GM19468 (cell line): ENCODE data around the gene HOXB5.

ENCODE experiments used
- ATAC-seq: cut with Tn5 transposase; IDR thresholded peaks from one replicate; pipeline ENCODE4 v1.9.1; 2021; ENCODE audit warnings: mild to moderate bottlenecking, moderate library complexity, moderate number of reproducible peaks; ENCODE audit not compliant: unreplicated experiment; ENCODE audit errors: extremely low read depth

HOXB5 gene

DNA sequence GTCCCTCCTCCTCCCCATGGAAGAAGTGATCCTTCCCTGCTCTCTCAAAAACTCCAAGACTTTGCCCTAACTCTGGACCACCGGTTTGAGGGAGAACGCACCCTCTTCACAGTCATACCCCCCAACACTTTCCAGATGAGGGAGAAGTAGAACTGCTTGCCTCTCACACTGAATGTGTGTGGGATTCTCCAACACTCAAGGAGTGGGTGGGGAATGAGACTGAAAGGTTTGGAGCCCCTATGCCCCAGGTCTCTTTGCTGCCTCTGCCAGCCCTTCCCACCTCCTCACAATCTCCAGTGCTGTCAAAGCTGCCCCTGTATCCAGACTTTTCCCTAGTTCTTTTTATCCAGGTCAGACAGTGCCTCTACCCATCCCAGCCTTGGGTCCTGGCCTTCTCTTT is 26.9 kb downstream of the HOXB5 start:
- no peak for ATAC-seq

DNA sequence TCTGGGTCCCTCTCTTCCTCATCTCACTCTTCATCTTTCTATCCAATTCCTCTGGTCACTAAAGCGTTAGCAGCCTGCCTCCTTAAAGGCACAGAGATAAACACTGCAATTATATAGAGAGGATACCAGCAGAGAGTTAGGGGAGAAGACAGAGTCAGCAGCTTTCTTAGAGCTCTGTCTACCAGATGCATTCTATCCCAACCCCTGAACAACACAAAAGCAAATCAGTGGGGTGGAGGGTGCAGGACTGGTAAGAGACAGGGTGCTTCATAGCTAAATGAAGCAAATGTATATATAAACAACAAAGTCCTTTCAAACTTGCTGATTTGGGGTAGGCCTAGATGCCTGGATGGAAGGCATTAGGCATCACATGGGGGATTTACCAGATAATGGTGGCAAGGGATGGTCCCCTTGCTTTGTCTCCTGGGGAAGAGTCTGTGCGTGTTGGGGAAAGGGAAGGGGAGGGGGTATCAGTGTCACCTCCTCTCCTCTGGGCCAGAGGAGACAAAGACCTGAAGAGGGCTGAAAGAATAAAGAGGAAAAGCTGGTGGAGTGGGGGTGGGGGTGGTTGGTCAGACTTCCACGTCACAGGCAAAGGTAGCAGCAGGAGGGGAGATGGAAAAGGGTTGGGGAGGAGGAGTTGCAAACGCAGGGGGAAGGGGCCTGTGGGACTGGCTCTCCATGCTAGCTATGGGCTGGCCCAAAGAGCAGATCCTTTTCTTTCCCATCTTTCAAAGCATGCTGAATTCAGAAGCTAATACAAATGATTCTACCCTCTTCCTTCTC is 27.5 kb downstream of the HOXB5 start:
- no peak for ATAC-seq

DNA sequence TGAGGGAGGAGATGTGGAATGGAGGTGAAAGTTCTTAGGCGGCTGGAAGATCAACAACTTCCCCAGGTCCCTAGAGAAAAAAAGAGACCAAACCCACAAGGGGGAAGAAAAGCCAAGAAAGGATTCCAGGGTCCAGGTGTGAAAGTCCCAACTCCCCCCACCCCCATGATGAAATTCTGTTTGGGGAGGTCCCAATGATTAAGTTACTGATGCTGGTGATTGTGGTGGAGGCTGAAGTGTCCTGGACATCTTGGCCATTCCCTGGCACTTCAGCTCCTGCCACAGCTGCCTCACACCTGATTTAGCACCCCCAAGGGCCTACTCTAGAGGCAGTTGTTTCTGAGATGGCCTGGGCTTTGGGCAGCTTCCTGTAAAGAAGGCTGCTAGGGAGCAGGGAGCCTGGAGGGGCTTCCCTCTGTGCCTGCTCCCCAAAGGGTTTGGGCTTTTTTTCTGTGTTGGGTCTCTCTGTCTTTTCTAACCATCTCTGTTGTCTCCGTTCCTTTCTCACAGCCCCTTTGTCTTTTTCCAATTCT is 28.5 kb downstream of the HOXB5 start:
- no peak for ATAC-seq

DNA sequence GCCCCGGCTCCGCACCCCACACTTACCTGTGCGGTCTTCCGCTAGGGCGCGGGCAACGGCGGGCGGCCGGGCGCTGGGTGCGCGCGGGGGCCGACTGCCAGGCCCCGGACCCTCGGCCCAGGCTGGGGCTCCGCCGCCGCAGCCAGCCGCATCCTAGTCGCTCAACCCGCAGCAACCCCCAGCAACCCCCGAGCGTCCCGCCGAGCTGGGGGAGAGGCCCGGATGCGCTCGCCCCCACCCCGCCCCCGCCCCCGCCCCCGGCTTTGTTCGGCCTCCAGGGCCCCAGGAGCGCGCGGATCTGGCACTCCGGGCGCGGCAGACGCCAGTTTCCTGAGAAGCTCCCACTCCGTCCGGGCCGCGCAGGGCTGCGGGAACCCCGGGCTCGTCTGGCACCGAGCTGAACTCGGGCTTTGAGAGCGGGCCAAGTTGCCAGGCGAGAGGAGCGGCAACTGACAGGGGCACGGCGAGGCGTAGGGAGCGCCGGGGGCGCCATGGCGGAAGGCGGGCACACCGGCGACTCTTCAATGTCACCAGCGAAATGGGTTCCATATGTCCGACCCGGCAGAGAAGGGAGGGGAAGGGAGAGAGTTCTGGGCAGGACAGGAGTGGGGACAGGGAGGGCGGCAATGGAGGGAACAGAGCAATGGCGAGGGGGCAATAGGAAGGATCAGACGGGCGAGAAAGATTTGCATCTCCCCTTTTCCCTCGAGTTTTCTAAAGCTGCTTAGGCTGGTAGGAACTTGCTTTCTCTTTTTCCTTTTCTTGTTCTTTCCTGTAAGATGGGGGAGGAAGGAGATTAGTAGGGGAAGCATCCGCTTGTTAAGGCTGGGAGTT is 29.2 kb downstream of the HOXB5 start:
- no peak for ATAC-seq

DNA sequence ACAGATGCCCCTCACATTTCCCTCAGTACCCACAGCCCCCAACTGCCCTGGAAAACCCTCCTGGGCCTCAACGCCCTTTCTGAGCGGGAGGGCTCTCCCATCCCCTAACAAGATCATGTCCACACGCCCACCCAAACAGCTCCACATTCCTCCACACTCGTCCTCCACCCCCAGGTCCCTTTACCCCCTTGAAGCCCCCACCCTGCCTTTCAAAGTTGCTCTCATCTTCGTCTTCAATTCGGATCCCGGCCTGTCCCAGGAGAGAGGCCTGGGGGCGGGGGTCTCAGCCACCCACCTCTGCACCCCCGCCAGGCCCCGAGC is 29.8 kb downstream of the HOXB5 start:
- no peak for ATAC-seq

DNA sequence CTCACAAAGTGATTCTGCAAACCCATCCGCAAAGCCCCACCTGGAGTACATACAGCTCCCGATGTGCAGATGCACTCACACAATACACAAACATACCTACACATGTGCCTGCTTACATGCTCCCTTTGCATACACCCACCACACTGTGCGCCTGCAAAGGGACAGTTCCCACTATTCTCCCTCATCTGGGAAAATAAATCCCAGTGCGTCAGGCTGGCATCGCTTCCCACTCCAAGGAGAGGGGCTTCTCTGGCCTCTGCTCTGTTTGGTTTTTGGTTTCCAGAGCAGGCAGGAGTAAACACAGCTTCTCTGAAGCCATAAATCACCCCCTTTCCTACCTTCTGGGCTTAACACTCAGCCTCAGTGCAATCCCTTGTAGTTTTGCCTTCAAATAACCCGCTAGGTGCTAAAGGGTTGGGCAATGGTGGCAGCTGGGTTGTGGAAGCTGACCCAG is 30.2 kb downstream of the HOXB5 start:
- ATAC-seq: no peak

DNA sequence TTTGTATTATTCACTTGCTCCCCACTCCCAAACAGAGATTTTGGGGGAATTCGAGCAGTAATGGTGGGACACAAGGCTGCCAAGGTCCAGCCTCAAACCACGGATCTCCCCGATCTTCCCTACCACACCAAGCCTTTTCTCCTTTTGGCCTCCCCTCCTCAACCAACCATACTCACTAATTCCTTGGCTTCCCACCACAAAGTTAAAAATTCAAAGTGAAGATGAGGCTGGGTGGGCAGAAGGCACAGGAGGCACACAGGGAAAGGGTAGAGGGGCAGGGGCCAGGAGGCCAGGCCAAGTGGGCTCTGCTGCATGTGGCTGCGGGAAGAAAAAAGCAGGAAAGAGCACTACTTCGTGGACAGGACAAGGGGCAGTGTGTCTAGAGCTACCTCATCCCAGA is 30.6 kb downstream of the HOXB5 start:
- no peak for ATAC-seq

DNA sequence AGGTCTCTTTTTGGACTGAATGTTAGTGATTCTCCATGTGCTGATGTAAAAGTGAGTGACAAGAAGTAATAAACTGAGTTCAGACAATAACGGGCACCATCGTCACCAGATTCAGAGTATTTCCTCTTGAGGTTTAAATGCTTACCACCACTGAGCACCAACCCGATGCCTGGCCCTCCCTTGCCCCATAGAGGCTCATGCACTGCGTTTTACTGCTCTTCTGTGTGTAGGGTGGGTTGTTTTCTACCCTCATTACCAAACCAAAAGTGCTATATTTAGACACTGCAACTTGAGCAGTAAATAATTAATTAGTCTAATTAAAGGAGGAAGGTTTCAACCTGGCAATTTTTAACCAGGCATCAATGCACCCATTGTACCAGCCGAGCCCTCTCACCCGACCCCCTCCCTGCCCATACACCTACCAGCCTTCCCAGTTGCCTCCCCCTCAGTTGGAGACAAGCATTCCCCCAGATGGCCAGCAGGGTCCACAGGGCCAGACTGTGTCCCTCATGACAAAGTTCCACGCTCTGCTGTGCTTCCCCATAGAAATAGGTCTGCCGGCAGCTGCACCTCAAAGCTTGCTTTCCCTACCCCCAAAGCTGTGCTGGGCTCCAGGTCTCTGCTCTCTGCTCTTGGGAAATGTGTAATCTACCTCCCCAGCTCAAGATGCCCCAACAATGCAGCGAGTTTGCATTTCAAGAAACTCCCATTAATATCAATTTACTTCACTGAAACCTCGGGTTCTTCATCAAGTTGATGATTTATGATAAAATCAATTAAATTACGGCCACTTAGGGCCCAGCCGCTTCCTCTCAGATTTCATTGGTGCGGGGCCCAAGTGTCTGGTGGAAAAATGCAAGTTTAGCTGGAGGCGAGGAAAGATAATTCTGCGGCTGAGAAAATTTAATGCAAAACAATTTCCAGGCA is 31.4 kb downstream of the HOXB5 start:
- no peak for ATAC-seq

DNA sequence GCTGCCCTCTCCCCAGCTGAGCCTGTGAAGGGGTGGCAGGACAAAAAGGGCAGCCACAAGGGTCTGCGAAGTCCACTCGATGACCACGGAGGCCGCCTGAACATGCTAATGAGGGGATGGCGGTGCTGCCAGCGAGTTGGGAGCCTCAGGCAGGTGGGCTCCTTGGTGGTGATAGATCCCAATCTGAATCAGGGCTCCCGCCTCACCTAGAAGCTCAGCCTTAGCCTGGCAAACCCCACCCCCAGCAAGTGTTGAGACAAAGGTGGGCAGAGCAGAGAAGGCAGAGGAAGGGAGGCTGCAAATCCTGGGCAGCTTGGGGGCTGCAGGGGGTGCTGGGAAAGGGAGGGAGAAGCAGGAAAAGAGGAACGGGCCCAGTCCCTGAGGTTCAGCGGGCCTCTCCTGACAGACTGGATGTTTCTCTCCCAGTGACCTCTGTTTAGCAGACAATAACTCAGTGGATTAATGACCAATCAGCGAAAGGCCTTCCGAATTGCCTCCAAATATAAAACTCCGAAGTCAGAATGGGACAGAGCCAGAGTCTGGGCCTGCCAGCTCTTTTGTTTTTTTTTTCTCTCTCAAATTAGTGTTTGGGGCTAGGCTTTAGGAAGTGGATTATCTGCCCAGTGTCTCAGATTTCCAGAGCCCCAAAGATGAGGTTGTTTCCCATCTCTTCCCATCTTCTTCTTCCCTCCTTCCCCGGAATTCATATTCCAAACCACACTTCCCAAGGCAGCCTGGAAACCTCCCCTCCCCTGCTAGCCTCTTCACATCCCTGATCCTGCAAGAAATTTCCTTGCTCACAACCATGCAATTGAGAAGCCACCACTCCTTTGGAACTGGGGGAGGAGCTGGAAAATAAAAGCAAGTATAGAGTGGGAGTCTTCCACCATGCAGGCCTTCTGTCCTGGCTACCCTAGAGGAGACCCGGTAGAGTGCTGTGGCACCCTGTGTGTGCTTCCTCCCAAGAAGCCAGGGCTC is 33.5 kb downstream of the HOXB5 start:
- no peak for ATAC-seq

DNA sequence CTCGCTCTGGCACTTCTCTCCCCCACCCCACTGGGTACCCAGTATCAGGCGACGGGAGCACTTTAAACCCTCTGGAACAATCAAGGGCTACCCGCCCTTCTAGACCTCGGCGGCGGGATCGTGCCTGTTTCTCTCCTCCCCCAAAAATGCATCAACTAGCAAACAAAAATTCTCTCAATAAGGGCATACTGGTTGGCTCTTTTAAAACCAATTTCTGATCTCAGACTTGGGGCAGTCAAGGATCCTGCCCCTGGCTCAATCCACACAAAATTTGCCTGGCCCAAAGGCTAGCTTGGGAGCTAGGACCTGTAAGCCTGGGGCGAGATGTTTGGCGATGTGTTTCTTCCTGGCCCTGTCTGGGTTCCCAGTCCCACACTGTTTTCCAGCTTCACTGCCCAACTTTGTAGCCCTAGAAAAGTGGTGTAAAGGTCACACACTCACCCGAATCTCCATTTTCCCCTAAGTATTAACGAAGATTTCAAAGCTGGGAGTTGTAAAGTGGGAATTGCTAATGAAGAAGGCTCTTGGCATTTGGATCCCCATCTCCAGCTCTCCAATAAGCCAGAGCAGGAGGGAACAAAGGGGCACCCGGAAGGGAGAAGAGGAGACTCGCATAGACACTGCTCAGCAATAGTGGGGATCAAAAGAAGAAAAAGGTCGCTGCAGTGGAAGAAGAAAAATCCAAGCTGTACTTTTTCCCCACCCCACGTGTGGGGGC is 34.3 kb downstream of the HOXB5 start:
- ATAC-seq: no peak

DNA sequence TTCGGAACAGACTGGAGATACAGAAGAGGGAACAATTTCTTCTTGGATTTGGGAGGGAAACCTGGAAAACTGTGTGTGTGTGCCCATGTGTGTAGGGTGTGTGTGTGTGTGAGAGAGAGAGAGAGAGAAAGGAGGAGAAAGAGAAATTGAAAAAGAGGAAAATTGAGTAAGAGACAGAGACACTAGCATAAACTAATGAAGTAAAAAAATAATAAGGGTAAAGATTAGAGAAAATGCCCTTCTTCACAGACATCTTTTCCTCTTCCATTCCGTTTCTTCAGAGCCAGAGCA is 34.8 kb downstream of the HOXB5 start:
- no peak for ATAC-seq

DNA sequence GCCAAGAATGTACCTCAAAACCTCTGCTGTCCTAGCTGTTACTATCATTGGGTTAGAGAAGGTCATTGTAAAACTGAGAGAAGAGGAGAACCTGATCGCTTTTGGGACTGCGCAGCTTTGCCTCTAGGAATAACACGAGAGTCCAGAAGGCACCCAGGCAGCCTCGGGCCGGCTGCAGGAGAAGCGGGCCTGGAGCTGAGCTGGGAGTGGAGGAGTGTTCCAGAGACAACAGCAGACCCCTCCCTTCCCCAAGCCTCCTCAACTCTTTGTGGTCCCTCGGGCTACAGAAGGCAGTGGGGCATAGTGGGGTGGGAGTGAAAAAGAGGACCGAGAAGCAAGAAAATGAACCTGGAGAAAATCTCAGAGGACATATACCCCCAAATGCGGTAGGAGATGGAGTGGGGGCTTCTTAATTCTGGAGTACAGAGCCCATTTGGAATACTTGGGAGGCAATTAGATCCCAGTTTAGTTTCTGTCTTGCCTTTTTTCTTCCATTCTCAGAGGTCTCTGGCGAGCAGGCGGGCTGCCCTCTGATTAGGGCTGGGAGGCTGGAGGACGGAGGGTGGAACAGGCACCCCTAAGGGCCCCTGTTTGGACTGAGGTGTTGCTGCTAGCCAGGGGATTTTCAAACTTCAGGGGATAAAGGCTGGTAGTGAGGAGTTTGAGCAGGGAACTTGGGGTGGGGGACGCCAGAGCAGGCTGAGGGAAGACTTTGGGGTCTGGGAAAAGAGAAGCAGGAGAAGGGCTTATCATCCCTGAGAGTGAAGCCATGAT is 35.3 kb downstream of the HOXB5 start:
- ATAC-seq: no peak

DNA sequence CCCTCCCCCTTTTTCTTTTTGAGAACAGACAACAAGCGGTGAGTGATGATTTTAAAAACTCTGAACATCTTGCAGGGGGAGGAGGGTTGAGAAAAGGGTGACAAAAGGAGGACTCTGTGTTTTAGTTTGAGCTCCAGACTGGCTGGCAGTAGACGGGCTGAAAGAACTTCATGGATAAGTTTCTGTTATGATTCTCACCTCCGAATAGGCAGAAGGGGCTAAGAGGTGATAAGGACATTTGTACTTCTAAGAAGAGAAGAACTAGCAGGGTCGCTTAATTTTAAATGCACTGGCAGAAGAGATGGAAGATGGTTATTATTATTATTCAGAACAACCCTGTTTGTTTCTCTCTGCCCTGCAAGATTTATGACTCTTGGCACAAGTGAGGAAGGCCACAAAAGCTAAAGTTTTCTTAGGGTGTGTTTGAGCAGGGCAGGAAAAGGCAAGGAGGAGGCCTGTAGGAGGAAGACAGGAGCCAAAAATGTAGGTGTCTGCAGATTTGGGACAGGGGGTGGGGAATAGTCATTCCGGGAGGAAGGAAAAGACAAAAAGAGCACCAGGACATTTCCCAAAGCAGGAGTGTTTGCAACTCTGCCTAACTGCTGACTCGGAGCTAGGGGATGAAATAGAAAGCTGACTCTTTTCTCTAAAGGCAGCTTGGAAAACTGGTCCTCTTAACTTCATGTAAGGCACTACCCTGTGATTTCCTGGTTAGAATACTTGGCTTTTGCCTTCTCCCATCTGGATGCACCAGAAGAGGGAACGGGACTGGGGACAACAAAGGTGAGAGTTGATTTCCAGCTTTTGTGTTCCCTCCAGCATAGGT is 36.8 kb downstream of the HOXB5 start:
- ATAC-seq: no peak

DNA sequence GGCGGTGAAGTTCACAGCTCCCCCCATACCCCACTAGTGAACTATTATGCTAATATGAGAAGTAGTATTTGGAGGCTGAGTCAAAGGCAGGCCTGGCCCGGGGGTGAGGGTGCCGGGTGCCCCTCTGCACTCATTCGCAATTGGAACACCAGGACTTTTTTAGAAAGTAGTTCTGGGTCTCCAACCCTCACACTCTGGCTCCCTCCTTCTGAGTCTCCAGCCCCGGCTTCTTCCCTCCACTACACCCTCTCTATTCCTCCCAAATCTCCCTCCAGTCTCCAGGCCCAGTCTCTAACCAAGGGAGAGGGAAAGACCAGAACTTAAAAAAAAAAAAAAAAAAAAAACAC is 37.4 kb downstream of the HOXB5 start:
- ATAC-seq: no peak

DNA sequence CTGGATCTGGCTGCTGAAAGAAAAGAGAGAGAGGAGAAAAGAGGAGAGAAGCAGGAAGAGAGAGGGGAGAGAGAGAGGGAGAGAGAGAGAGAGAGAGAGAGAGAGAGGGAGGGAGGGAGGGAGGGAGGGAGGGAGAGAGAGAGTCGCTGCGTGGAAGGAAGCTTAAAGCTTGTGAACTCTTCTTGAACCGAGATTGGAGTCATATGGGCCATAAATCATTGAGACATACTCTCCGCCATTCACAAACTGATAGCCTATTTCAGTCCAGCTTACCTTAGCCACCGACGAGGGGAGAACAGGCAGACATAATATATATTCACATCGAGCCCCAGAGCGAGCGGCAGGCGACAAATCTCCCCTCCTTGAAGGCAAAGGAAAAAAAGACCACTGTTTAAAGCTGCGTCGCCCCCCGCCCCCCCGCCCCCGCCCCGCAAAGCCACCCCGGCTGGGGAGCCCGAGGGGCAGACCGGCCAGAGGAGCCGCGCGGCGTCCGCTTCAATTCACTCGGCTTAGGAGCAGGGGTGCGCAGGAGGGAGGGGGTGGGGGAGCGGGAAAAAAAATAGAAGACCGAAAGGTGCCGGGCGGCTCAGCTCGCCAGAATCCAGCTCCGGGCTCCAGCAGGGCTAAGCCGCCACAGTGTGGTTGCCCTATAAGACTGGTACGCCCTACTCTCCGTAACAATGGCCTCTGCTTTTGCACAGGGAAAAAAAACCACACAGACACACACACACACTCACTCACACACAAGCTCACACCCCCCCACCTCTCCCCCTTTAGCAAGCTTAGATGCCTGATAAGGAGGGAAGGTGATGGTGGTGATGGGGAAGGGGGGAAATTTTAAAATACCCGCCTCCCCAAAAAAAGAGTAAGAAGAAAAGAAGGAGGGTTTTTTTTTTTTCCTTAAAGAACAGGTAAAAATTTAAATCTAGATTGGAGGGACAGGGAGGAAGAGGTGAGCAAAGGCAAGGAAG is 38.0 kb downstream of the HOXB5 start:
- no peak for ATAC-seq
